HG03442 (cell line): Measurements from ENCODE around the gene JAZF1.

Source experiments
- ATAC-seq: cut with Tn5 transposase; IDR thresholded peaks from one replicate; pipeline ENCODE4 v1.9.1; 2021; ENCODE audit warnings: mild to moderate bottlenecking, moderate library complexity; ENCODE audit not compliant: unreplicated experiment

JAZF1 gene

GRCh38 chr7:28180364-28181147, at the start of gene JAZF1:
Gene JAZF1 (minus strand): TSS chr7:28180795.
- no peak for ATAC-seq

GRCh38 chr7:28230261-28230660, 49.7 kb upstream of the JAZF1 start:
- no peak for ATAC-seq

- ATAC-seq: no peak
Measured at GRCh38 chr7:28228396-28228795, 47.8 kb upstream of the JAZF1 start.

GRCh38 chr7:28226003-28226402, 45.4 kb upstream of the JAZF1 start:
- no peak for ATAC-seq

GRCh38 chr7:28225576-28225975, 45.0 kb upstream of the JAZF1 start:
- ATAC-seq: no peak

GRCh38 chr7:28224675-28225074, 44.1 kb upstream of the JAZF1 start:
- ATAC-seq: no peak

- ATAC-seq: no peak
Measured at GRCh38 chr7:28224172-28224571, 43.6 kb upstream of the JAZF1 start.

- ATAC-seq: no peak
Measured at GRCh38 chr7:28222636-28223035, 42.0 kb upstream of the JAZF1 start.

GRCh38 chr7:28219793-28220192, 39.2 kb upstream of the JAZF1 start:
- no peak for ATAC-seq

GRCh38 chr7:28217143-28217542, 36.5 kb upstream of the JAZF1 start:
- no peak for ATAC-seq

GRCh38 chr7:28211006-28211405, 30.4 kb upstream of the JAZF1 start:
- ATAC-seq: no peak

- ATAC-seq: no peak
Measured at GRCh38 chr7:28208506-28208905, 27.9 kb upstream of the JAZF1 start.

GRCh38 chr7:28207486-28208158, 27.0 kb upstream of the JAZF1 start:
- peak; percentile 77 for ATAC-seq

GRCh38 chr7:28205506-28205905, 24.9 kb upstream of the JAZF1 start:
- no peak for ATAC-seq

- no peak for ATAC-seq
Measured at GRCh38 chr7:28203508-28204240, 23.1 kb upstream of the JAZF1 start.

- no peak for ATAC-seq
Measured at GRCh38 chr7:28202222-28202621, 21.6 kb upstream of the JAZF1 start.

GRCh38 chr7:28201131-28201530, 20.5 kb upstream of the JAZF1 start:
- no peak for ATAC-seq

GRCh38 chr7:28200598-28200997, 20.0 kb upstream of the JAZF1 start:
- ATAC-seq: no peak

- ATAC-seq: no peak
Measured at GRCh38 chr7:28199021-28199510, 18.5 kb upstream of the JAZF1 start.

GRCh38 chr7:28195910-28196620, 15.5 kb upstream of the JAZF1 start:
- no peak for ATAC-seq
